ENCODE results near the gene ARHGDIB. TPM values are rescaled to one million over a fixed set of nuclear protein-coding genes. Genes with fewer than 3 reads are reported as not detected.

ARHGDIB gene
- total RNA-seq, 1 donor from 2014 or later, result 11.8 TPM

DNA sequence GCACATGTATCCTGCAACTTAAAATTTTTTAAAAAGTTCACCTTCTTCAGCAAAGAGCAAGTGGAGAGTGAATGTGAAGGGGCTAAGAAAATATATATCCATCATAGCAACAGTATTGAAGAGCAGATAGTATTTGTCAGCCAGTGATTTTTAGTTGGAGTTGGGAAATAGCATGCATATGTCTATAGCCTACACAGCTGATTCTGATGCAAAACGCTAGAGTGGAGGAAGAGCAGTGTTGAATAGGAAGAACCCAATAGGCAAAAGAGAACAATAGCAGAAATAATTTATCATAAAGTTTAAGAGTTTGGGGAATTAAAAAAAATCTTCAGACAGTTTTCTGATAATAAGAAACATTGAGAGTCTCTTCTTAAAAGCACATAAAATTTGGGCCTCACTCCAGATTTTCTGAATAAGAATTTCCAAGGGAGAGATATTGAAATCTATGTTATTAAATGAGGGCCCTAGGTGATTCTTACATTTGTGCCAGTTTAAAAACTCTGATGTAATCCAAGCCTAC is 23.4 kb upstream of the ARHGDIB start:
- FAIRE-seq (no peak), DNase-seq (ENCODE audit: low spot score in 2 of 2) (no peak)

DNA sequence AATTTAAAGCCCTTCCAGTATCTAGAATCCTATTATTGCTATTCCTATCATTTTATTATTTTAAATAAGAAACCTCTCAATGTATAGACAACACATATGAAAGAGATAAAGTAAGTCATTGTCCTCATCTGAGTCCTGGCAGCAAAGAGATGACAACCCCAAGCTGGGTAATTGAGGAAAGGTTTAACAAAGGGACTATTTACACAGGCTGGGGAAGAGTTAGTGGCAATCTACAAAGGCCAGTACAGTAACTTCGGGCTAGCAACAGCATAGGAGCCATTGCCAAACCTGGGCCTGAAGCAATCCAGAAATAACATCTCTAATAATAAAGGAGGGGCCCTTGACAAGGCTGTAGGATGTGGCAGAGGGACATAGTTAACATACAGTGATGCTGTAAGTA is 22.6 kb upstream of the ARHGDIB start:
- DNase-seq (ENCODE audit: low spot score in 2 of 2), result no peak
- no peak for FAIRE-seq

DNA sequence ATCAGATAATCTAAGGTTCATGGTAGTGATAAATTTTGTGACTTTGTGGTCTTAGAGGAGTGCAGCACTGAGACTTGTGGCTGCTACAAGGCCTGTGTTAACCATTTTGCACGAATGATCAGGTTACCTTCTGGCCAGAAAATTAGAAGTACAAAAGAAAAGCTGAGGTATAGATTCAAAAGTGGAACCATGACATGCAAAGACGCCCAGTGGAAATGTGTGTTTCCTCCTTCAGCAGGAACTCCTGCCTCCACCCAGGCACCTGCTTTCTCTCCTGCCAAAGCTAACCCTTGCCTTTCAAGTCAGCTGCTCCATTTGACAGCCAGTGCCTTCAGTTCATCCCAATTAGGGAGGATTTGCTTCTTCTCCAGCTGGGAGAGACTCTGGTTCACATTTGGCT is 21.6 kb upstream of the ARHGDIB start:
- FAIRE-seq (no peak), DNase-seq (ENCODE audit: low spot score in 2 of 2) (no peak)

DNA sequence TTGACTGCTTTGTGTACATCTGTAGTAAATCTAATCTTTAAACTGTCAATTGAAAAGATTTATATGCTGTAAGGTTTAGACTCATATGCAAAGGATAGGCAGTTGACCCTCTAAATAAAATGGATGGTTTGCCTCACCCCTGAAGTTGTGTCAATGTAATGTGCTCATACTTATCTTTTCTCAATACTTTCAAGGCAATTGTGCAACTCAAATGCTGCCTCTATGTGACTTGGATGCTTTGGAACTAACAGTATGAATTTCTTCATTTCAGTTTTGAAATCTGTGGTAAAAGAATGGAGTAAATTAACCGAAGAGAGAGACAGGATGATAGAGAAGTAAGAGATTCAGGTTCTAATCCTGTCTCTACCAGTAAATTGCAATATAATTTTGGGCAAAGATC is 21.2 kb upstream of the ARHGDIB start:
- FAIRE-seq (no peak), DNase-seq (ENCODE audit: low spot score in 2 of 2) (no peak)

DNA sequence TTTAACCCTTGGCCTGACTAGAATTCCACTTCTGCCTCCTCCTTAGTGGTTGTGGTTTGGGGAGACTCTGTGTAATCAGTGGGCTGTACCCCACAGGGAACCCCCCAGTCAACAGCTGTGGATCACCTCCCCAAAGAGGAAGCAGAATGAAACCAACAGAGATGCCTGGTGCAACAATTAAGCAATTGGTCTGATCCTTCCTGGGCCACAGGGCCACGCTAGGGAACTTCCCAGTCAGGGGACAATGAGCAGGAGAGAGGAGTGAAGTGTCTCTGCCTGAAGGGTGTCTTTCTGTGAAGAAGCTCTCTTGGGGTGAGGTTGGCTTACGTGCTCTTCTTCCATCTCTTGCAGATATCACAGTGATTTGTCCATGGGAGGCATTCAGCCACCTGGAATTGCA is 19.6 kb upstream of the ARHGDIB start:
- no peak for FAIRE-seq
- DNase-seq (ENCODE audit: low spot score in 2 of 2), result no peak

DNA sequence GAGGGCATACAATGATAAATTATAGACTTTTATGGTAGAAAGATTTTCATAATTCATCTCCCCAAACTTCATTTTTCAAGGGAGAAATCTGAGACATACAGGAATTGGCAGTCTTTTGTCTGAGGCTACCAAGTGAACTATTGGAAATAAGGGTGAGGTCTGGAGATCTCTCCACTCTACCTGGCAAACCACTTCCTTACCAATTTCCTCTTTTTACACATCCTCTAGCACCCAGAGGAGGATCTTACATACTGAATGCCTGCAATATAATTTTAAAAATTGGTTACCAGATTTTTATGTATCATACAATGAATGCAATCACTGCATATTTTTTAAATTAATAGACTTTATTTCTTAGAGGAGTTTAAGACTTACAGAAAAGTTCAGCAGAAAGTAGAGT is 18.1 kb upstream of the ARHGDIB start:
- FAIRE-seq (no peak), DNase-seq (ENCODE audit: low spot score in 2 of 2) (no peak)

DNA sequence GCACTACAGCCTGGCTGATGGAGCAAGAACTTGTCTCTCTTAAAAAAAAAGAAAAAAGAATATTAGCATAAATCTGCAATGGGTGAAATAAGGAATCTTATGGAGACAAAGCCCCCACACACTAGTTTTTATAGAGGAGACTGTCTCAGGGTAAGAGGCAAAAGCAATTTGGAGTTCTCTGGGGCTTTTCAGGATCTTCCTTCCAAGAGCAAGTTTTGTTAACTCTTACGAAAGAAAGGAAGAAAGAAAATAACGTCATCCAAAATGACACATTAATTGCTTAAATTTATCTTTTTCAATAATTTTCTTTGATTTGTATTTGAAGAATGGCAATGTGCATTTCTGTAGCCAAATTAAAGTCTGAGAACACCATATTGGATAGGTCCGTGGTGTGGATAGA is 15.3 kb upstream of the ARHGDIB start:
- DNase-seq (ENCODE audit: low spot score in 2 of 2), result no peak
- no peak for FAIRE-seq

DNA sequence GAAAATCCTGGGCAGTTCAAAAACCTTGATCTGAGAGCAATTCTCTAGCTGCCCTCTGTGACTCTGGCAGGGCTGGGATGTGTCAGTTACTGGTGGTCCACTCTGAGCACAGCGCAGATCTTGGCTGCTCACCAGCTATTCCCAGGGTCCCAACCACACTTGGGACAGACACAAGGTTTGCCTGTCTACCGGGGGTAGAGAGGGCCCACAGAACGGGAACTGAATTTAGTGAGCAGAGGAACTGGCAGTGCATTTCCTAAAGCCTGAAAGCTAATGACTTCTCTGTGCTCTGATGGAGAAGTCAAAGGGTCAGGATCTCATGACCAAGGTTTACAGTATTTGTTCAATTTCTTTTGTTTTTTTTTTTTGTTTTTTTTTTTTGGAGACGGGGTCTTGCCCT is 14.1 kb upstream of the ARHGDIB start:
- DNase-seq (ENCODE audit: low spot score in 2 of 2), result no peak
- no peak for FAIRE-seq

DNA sequence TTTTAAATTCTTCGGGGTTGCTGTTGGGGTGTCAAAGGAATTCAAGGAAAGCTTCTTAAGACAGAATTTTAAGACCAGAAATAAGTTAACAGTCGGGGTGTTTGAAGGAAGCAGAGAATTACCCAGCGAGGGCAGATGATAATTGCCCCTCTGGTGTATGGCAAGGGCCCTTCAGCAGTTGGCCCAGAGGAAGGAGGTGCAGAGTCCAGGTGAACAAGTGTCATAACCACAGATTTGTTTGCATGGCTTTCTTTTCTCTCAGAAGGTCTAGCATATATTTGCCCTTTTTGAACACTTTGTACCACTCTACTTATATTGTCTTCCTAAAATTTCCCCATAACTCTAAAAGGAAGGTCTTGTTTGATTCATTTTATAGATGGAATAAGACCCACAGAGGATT is 13.2 kb upstream of the ARHGDIB start:
- DNase-seq (ENCODE audit: low spot score in 2 of 2), result no peak
- FAIRE-seq, result no peak

DNA sequence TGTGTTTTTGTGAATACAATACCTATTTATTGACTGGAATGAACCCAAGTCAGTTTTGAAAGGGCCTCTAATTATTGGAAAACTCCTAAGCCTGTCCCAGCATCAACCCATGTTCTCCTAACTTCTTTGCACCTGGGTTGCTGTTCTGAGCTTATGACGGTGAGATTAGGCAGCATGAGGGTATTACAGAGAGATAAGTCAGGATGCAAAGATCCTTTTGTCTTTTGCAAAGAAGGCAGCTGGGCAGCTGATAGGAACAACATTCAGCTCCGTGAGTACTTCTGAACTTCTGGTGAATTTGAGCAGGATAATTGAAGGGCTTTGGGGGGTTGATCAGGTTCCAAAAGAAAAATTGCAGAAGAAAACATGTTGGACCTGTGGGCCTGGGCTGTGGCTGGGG is 11.4 kb upstream of the ARHGDIB start, which contains the start of gene PDE6H:
TSS of gene PDE6H (plus strand) at position 227 of the 400 bp plus-strand sequence. CDS start 4,971 bp downstream, outside the sequence.
- DNase-seq (ENCODE audit: low spot score in 2 of 2), result no peak
- no peak for FAIRE-seq

DNA sequence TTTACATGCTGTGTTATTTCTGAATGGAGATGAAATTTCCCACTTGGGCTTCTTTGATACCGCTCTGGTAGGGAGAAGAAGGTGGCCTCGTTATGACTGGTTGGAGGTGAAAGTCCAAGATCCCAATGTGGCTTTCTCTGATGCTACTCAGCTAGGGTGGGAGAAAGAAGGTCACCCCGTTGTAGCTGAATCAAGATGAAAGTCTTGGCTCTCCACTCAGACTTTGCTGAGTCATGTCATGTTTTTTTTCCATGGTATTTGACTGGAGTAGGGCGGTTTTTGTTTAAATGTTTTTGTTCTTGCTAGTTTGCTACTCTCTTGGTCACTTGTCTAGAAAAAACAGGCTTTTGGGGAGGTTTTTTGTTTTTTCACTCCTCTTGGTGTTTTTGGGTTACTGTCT is 9.1 kb upstream of the ARHGDIB start:
- FAIRE-seq, result no peak

DNA sequence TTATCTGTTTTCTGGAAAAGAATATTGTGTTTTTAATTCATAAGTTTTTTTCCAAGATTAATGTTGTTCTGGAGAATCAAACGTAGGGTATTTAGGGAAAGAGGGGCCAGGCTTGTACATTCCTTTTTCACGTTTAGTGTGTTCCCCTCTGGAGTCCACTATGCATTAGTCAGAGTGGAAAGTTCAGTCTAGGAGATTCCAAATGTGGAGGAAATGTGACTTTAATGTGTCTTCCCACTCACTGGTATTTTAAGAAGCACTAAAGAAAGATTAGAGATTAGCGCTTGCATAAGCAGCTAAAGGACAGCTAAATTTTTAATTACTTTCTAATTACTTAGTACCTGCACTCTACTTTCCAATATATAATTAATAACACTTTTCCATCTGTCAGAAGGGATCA is 7.1 kb upstream of the ARHGDIB start:
- DNase-seq (ENCODE audit: low spot score in 2 of 2) (no peak), FAIRE-seq (no peak)

More for the DNA sequence above, 9.1 kb upstream of the ARHGDIB start:
- DNase-seq (ENCODE audit: low spot score in 2 of 2), result no peak

DNA sequence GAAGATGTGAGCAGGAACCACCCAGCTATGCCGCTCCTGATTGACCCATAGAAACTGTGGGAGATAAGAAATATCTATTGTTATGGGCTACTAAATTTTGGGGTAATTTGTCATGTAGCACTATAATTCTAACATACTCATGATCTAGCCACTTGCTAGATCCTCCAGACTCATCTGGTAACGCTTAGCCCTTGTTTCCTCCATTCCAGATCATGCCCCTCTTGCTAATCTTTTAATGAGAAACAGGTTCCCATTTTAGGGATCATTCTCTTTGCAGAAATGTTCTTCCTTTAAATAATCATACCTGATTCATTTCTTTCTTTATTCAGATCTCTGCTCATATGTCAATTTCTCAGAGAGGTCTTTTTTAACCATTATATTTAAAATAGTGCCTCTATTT is 3.8 kb upstream of the ARHGDIB start:
- DNase-seq (ENCODE audit: low spot score in 2 of 2), result no peak
- no peak for FAIRE-seq

DNA sequence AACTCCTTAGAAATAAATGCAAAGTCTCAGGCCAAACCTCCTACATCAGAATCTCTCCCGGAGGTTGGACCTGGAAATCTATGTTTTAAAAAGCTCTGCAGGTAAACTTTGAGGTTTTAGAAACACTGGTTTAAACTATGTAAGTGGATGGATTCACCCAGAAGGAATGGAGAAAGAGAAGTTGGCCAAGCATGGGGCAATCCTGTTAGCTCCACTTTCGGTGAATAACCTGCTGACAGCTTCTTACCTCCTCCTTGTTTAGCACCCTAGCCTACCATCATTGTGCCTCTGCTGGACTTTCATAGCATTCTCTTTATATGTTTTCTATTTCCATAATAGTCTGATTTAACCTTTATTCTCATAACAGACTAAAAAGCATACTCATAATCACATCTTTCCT is 3.0 kb upstream of the ARHGDIB start:
- no peak for FAIRE-seq
- no peak for DNase-seq (ENCODE audit: low spot score in 2 of 2)

DNA sequence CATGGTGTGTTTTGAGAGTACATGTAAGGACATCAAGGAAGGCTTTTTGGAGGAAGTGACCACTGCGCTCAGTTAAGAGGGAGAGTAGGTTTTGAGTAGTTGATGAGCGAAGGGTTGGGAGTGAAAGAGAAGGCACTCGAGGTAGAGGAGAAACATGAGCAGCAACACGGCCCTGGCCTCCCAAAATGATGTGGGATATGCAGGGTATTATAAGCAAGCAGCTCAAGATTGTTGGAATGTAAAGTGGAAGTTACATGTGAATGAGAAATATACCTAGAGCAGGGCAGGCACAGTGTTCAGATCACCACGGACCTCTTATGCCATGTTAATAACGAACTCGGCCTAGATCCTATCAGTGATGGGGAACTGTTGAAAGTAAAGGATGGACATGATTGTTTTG is 2.1 kb upstream of the ARHGDIB start:
- FAIRE-seq (no peak), DNase-seq (ENCODE audit: low spot score in 2 of 2) (no peak)

DNA sequence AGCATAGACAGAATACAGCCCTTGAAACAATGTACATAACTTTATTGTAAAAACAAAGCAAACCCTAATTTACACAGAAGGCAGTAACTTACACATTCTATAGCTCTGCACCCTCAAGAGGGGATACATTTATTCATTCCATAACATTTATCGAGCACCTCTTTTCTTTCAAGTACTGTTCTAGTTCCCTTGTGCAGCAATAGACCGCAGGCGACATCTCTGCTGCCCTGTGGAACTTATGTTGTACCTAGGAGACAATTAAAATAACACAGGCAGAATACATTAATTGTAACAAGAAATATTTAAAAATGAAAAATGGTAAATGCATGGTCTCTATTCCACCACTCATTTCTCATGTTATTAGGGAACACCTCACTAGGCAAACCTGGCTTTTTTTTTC is 1.4 kb upstream of the ARHGDIB start:
- DNase-seq (ENCODE audit: low spot score in 2 of 2) (no peak), FAIRE-seq (no peak)

DNA sequence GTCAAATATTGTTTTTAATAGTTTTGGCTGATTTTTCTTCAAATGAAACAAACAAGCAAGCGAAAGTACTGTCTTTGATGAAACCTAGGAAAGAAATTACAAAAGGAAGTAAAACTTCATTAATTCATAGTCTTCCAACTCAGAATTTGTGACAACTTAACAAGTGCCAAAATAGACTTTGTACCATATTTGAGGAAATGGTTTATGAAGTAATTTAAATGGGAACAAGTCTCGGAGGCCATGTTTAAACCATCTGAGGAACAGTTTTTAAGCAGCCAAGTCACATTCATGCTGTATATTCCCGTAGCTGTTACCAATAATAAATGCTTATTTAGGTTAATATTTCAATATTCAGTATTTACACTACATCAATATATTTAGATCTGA is 745 bp upstream of the ARHGDIB start:
- DNase-seq (ENCODE audit: low spot score in 2 of 2) (no peak), FAIRE-seq (no peak)

DNA sequence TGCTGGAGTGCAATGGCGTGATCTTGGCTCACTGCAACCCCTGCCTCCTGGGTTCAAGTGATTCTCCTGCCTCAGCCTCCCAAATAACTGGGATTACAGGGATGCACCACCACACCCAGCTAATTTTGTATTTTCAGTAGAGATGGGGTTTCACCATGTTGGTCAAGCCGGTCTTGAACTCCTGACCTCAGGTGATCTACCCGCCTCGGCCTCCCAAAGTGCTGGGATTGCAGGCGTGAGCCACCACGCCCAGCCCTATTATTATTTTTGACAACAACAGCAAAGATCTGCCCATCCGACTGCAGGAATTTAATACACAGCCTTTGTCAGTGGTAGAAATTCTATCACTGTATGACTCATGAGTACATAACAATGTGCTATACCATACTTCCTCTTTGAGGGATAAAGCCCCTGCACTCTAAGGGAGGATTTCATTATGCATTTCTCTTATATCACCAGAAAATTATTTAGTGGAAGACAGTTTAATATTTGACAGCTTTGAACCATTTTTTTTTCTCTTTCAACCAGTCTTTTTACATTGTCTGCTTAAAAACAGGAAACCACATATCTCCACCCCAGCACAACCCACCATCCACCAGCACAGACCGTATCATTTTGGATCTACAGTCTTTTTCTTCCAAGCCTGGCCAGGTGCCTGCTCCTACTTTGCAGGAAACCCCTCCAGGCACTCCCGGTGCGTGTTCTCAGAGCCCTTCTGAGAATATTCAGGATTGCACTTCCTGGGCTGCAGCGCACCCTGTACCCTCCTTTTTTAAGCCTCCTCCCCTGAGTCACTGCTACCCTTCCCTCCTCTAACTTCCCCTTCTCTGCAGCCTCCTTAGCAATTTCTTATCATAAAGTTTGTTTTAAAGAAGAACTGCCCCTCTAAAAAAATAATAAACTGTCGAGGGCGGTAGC is 594 bp downstream of the ARHGDIB start:
- DNase-seq (ENCODE audit: low spot score in 2 of 2), result no peak
- no peak for FAIRE-seq

DNA sequence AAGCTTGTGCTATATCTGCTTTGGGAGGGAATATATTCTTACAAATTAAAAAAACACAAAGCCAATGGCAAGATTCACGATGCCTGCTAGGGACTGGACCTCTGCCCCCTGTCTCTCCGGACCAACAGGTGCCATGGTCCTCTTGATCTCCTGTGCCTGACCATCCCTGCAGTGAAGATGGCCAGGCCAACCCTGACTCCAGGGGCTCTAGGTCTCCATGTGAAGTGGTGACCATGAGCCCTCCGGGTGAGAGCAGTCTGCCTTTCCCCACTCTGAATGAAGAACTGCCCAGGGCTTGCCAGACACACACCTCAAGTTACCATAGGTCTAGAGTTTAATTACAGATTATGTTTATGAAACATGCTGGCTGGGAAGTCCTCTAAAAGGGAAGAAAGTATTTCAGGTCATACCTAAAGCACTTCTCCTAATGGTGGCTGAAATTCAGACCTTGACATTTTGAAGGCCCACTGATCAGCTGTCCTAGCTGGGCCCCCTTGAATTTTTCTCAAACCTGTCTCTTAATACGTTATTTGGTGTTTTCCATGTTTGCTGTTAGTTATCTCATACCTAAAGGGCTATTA is 1.4 kb downstream of the ARHGDIB start:
- DNase-seq (ENCODE audit: low spot score in 2 of 2) (no peak), FAIRE-seq (no peak)

DNA sequence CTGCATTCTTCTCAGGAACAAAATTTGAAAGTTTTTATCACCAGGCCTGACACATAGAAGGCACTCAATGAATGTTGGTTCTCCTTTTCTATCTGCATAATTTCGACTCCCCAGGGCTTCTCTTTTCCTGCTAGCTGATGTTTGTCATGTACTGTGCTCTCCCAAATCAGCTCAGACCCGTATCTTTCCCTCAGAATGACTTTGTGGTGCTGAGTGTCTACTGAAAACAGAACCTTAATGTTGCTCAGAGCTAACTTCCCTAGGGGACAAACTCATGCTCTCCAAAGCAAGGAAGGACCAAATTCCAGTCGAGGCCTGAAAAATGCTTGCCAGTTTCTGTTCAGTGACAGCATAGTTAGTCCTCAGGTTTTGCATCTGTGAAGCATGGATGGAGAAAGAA is 1.9 kb downstream of the ARHGDIB start:
- FAIRE-seq (no peak), DNase-seq (ENCODE audit: low spot score in 2 of 2) (no peak)

DNA sequence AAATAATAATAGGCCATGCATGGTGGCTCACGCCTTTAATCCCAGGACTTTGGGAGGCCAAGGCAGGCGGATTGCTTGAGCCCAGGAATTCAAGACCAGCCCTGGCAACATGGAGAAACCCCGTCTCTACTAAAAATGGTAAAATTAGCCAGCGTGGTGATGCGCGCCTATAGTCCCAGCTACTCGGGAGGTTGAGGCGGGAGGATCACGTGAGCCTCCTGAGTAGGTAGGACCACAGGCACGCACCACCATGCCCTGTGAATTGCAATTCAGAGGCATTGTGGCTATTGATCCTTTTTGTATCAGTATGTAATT is 2.3 kb downstream of the ARHGDIB start:
- DNase-seq (ENCODE audit: low spot score in 2 of 2) (no peak), FAIRE-seq (no peak)

All from frontal cortex (tissue), 4 donors.